ENCODE data around the gene FOXO1. TPM values are rescaled to one million over a fixed set of nuclear protein-coding genes. Genes with fewer than 3 reads are reported as not detected.

FOXO1 gene
- total and polyA plus RNA-seq, 2 of the 13 experiments (the other 11 are each of a cell fraction or from before 2014, with no cell fraction given): 8.1 to 13.1 TPM

DNA sequence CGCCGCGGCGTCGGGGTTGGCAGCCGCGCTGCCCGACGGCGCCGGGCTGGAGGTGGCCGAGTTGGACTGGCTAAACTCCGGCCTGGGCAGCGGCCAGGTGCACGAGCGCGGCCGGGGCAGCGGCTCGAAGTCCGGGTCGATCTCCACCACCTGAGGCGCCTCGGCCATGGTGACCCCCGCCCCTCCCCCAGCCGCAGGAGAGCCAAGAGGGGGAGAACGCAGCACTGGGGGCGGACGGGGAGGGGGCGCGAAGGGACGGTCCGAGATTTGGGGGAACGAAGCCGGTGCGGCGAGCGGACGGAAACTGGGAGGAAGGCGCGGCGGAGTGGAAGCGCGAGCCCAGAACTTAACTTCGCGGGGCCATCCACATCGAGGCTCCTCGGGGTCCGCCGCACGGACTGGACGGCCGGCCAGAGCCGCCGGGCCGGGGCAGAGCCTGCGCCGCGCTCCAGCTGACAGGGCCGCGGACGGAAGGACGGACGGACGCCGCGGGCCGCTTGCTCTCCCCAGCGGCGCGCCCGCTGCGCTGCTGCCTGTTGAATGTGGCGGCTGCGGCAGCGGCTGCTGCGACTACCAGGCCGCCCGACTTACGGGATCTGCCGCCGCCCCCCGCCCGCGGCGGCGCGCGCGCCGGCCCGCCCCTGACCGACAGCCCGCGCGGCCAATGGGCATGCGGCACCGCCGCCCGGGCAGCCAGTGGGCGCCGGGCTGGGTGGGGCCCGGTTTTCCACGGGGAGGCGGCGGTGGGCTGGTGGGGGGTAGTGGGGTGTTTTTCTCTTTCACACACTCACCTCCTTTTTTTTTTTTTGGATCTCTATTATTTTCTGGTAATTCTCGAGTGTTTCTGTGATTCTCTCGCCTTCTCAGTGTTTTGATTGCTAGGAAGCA lies at the start of gene FOXO1 (continued):
- TF ChIP-seq SOX6 (IDR thresholded peaks at IDR 0.05): no peak
- peak; percentile 24; the same call in 1 of the 2 replicates for TF ChIP-seq SOX6 (CRISPR knock-in tag; IDR thresholded peaks at IDR 0.05)
- no peak for TF ChIP-seq BRCA1 (CRISPR knock-in tag; IDR thresholded peaks at IDR 0.05)
- no peak for TF ChIP-seq HES4 (CRISPR knock-in tag; IDR thresholded peaks at IDR 0.05; ENCODE audit: borderline replicate concordance)
- TF ChIP-seq RORA (CRISPR knock-in tag; IDR thresholded peaks at IDR 0.05): no peak
- TF ChIP-seq, protein P1, sequence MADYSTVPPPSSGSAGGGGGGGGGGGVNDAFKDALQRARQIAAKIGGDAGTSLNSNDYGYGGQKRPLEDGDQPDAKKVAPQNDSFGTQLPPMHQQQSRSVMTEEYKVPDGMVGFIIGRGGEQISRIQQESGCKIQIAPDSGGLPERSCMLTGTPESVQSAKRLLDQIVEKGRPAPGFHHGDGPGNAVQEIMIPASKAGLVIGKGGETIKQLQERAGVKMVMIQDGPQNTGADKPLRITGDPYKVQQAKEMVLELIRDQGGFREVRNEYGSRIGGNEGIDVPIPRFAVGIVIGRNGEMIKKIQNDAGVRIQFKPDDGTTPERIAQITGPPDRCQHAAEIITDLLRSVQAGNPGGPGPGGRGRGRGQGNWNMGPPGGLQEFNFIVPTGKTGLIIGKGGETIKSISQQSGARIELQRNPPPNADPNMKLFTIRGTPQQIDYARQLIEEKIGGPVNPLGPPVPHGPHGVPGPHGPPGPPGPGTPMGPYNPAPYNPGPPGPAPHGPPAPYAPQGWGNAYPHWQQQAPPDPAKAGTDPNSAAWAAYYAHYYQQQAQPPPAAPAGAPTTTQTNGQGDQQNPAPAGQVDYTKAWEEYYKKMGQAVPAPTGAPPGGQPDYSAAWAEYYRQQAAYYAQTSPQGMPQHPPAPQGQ (CRISPR knock-in tag; IDR thresholded peaks at IDR 0.05; ENCODE audit: borderline replicate concordance): no peak
- no peak; the same call in 1 of the 2 replicates for TF ChIP-seq ZNF556 (CRISPR knock-in tag; IDR thresholded peaks at IDR 0.05; ENCODE audit: borderline replicate concordance)
- peak; percentile 41; the same call in 1 of the 2 replicates for TF ChIP-seq POGZ (CRISPR knock-in tag; IDR thresholded peaks at IDR 0.05)
- peak; percentile 52; the same call in 1 of the 2 replicates for TF ChIP-seq RAD21 (CRISPR knock-in tag; IDR thresholded peaks at IDR 0.05)
- TF ChIP-seq, protein P2, sequence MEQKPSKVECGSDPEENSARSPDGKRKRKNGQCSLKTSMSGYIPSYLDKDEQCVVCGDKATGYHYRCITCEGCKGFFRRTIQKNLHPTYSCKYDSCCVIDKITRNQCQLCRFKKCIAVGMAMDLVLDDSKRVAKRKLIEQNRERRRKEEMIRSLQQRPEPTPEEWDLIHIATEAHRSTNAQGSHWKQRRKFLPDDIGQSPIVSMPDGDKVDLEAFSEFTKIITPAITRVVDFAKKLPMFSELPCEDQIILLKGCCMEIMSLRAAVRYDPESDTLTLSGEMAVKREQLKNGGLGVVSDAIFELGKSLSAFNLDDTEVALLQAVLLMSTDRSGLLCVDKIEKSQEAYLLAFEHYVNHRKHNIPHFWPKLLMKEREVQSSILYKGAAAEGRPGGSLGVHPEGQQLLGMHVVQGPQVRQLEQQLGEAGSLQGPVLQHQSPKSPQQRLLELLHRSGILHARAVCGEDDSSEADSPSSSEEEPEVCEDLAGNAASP (CRISPR knock-in tag; IDR thresholded peaks at IDR 0.05; ENCODE audit: borderline replicate concordance): 0 out of 2 replicates have a peak, but pooled peaks have one; percentile 7
- TF ChIP-seq, protein P3, sequence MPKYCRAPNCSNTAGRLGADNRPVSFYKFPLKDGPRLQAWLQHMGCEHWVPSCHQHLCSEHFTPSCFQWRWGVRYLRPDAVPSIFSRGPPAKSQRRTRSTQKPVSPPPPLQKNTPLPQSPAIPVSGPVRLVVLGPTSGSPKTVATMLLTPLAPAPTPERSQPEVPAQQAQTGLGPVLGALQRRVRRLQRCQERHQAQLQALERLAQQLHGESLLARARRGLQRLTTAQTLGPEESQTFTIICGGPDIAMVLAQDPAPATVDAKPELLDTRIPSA (CRISPR knock-in tag; IDR thresholded peaks at IDR 0.05; ENCODE audit: borderline replicate concordance): no peak
- TF ChIP-seq, protein P4, sequence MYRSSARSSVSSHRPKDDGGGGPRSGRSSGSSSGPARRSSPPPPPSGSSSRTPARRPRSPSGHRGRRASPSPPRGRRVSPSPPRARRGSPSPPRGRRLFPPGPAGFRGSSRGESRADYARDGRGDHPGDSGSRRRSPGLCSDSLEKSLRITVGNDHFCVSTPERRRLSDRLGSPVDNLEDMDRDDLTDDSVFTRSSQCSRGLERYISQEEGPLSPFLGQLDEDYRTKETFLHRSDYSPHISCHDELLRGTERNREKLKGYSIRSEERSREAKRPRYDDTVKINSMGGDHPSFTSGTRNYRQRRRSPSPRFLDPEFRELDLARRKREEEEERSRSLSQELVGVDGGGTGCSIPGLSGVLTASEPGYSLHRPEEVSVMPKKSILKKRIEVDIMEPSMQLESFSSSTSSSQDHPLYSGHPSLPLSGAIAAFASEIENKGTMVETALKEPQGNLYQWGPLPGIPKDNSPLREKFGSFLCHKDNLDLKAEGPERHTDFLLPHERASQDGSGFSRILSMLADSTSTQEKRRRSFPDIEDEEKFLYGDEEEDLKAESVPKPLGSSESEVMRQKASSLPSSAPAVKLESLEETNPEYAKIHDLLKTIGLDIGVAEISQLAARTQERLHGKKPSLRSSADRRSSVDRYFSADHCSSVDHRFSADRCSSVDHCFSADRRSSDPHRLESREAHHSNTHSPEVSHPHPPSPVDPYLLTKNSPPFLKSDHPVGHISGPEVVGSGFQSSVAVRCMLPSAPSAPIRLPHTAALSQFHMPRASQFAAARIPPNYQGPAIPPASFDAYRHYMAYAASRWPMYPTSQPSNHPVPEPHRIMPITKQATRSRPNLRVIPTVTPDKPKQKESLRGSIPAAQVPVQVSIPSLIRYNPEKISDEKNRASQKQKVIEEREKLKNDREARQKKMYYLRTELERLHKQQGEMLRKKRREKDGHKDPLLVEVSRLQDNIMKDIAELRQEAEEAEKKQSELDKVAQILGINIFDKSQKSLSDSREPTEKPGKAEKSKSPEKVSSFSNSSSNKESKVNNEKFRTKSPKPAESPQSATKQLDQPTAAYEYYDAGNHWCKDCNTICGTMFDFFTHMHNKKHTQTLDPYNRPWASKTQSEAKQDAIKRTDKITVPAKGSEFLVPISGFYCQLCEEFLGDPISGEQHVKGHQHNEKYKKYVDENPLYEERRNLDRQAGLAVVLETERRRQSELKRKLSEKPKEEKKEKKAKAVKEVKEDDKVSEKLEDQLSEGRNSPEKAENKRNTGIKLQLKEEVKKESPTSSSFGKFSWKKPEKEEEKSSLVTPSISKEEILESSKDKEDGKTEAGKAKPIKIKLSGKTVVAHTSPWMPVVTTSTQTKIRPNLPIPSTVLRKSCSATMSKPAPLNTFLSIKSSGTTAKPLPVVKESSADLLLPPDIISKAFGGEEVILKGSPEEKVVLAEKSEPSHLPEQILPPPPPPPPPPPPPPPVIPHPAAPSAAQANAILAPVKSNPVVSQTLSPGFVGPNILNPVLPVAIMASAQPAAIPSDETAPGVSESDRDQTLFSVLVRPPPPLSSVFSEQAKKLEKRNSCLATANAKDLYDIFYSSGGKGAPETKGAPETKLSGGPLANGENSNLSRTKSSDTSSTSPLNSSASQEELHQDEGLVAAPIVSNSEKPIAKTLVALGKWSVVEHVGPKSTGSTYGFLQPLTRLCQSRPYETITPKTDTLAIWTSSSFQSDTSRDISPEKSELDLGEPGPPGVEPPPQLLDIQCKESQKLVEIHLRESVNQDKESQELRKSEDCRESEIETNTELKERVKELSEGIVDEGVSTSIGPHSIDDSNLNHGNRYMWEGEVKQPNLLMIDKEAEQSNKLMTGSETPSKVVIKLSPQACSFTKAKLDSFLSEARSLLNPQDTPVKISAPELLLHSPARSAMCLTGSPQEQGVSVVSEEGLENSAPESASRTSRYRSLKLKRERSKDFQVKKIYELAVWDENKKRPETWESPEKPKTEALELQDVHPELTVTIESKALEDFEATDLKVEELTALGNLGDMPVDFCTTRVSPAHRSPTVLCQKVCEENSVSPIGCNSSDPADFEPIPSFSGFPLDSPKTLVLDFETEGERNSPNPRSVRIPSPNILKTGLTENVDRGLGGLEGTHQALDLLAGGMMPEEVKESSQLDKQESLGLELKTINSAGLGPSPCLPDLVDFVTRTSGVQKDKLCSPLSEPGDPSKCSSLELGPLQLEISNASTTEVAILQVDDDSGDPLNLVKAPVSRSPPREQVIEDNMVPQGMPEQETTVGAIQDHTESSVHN (CRISPR knock-in tag; IDR thresholded peaks at IDR 0.05): no peak
- peak; percentile 46; the same call in 1 of the 2 replicates for TF ChIP-seq GATAD2A (CRISPR knock-in tag; IDR thresholded peaks at IDR 0.05)
- no peak for TF ChIP-seq TBX3 (IDR thresholded peaks at IDR 0.05; ENCODE audit: borderline replicate concordance)
- TF ChIP-seq FOSL2 (CRISPR knock-in tag; IDR thresholded peaks at IDR 0.05): 0 out of 2 replicates have a peak, but pooled peaks have one; percentile 15
